Loucy (cell line): ENCODE data around the gene ACTG1.

Source experiments
- H2AFZ ChIP-seq: fragments of 200-600 bp; sonication (generic); 2 replicates; pipeline ENCODE4 v1.6.0; 2016; ENCODE audit warnings: antibody characterized with exemption, mild to moderate bottlenecking, low read length, moderate library complexity
- H3F3A ChIP-seq: fragments of 200-600 bp; 2 replicates; pipeline ENCODE4 v1.6.0; 2016; ENCODE audit warnings: antibody characterized with exemption, low read depth, mild to moderate bottlenecking
- H3K27me3 ChIP-seq: fragments of 200-600 bp; sonication (generic); 2 replicates; pipeline ENCODE4 v1.6.1; 2014; ENCODE audit warnings: low read length, mild to moderate bottlenecking; ENCODE audit not compliant: insufficient read depth, poor library complexity, severe bottlenecking
- H3K36me3 ChIP-seq: fragments of 200-600 bp; sonication (generic); 2 replicates; pipeline ENCODE4 v1.6.1; 2016; ENCODE audit warnings: low read length; ENCODE audit not compliant: insufficient read depth
- H3K4me1 ChIP-seq: fragments of 200-600 bp; sonication (generic); 2 replicates; pipeline ENCODE4 v1.5.1; 2014; ENCODE audit warnings: low read length, mild to moderate bottlenecking; ENCODE audit not compliant: insufficient read depth, poor library complexity, severe bottlenecking
- H3K4me2 ChIP-seq: fragments of 200-600 bp; sonication (generic); 2 replicates; pipeline ENCODE4 v1.6.0; 2014; ENCODE audit warnings: antibody characterized with exemption, low read length, low read depth, mild to moderate bottlenecking; ENCODE audit not compliant: poor library complexity, severe bottlenecking
- H3K4me3 ChIP-seq: fragments of 200-600 bp; sonication (generic); 2 replicates; pipeline ENCODE4 v1.5.1; 2014; ENCODE audit warnings: low read length, mild to moderate bottlenecking, mixed read lengths; ENCODE audit not compliant: poor library complexity, severe bottlenecking
- H3K79me2 ChIP-seq: fragments of 200-600 bp; sonication (generic); 2 replicates; pipeline ENCODE4 v1.6.1; 2014; ENCODE audit warnings: low read length; ENCODE audit not compliant: insufficient read depth
- H3K9ac ChIP-seq: fragments of 200-600 bp; sonication (generic); 2 replicates; pipeline ENCODE4 v1.6.0; 2014; ENCODE audit warnings: mild to moderate bottlenecking, low read depth, low read length, moderate library complexity; ENCODE audit not compliant: poor library complexity, severe bottlenecking
- H3K9me2 ChIP-seq: fragments of 200-600 bp; sonication (generic); replicated peaks from 2 replicates; pipeline ENCODE4 v1.6.1; 2016; ENCODE audit warnings: low read depth, low read length, mixed read lengths
- H3K9me3 ChIP-seq: fragments of 200-600 bp; sonication (generic); 2 replicates; pipeline ENCODE4 v1.6.1; 2014; ENCODE audit warnings: mild to moderate bottlenecking, antibody characterized with exemption, low read length, low read depth; ENCODE audit not compliant: insufficient read depth
- H4K20me1 ChIP-seq: fragments of 200-600 bp; sonication (generic); 2 replicates; pipeline ENCODE4 v1.6.0; 2014; ENCODE audit warnings: antibody characterized with exemption, low read length, mild to moderate bottlenecking; ENCODE audit not compliant: insufficient read depth, poor library complexity, severe bottlenecking
- EZH2phosphoT487 ChIP-seq: fragments of 200-600 bp; IDR thresholded peaks from 2 replicates; pipeline ENCODE4 v1.6.1; 2018; ENCODE audit warnings: antibody characterized with exemption, mild to moderate bottlenecking, moderate library complexity, borderline replicate concordance
- TF ChIP-seq, protein P1 (sequence below): fragments of 200-600 bp; sonication (generic); conservative IDR thresholded peaks from 2 replicates; pipeline ENCODE4 v1.5.1; 2014; ENCODE audit warnings: mild to moderate bottlenecking, antibody characterized with exemption, low read length

Gene ACTG1

DNA sequence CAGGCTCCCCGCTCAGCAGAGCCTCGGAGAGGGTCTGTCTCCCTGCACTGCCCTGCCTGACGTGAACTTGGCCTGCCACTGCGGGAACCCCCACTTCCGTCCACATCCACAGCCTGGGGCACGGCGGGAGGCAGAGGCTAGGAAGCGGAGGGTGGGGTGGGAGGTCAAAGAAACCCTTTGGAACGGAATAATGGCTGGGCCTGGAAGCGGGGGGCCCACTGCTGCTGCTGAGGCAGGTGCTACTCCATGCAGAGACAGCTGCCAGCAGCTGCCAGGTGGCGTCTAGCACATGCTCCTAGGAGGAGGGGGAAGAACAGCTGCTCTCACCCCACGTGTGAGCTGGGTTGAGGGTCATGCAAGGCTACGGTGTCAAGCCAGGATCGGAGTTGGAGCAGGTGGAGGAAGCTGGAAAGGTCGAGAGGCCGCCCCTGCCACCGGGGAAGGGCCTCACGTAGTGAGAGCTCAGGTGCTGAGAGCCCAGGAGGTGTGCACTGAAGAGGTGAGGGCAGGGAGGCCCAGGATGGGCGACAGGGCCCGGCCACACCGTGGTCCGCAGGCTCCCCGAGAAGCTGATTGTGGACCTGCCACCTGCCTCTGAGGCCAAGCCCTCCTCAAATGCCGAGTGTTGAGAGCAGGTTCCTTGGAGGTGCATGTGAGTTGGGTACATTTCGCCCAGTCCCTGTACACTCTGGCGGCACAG, 25.4 kb upstream of the ACTG1 start:
- Histone ChIP-seq H3K9ac (no peak overlapping the region), H3K79me2 (no peaks in the 10 kb centered on the region), H3K4me1 (peaks cover 15% of the 10 kb centered on the region), H2AFZ (no peak overlapping the region), H3F3A (peaks cover 4% of the 10 kb centered on the region; the same call in 1 of the 2 replicates), H3K36me3 (peaks cover 9% of the 10 kb centered on the region; the same call in 1 of the 2 replicates), H3K4me3 (no peak overlapping the region), H3K9me2 (no peaks in the 10 kb centered on the region), H3K4me2 (no peak overlapping the region), H4K20me1 (no peaks in the 10 kb centered on the region), H3K27me3 (no peaks in the 10 kb centered on the region), H3K9me3 (no peaks in the 10 kb centered on the region)
- TF ChIP-seq, protein P1, sequence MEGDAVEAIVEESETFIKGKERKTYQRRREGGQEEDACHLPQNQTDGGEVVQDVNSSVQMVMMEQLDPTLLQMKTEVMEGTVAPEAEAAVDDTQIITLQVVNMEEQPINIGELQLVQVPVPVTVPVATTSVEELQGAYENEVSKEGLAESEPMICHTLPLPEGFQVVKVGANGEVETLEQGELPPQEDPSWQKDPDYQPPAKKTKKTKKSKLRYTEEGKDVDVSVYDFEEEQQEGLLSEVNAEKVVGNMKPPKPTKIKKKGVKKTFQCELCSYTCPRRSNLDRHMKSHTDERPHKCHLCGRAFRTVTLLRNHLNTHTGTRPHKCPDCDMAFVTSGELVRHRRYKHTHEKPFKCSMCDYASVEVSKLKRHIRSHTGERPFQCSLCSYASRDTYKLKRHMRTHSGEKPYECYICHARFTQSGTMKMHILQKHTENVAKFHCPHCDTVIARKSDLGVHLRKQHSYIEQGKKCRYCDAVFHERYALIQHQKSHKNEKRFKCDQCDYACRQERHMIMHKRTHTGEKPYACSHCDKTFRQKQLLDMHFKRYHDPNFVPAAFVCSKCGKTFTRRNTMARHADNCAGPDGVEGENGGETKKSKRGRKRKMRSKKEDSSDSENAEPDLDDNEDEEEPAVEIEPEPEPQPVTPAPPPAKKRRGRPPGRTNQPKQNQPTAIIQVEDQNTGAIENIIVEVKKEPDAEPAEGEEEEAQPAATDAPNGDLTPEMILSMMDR, result no peak; the same call in none of the 2 replicates
- TF ChIP-seq EZH2phosphoT487, result no peak

DNA sequence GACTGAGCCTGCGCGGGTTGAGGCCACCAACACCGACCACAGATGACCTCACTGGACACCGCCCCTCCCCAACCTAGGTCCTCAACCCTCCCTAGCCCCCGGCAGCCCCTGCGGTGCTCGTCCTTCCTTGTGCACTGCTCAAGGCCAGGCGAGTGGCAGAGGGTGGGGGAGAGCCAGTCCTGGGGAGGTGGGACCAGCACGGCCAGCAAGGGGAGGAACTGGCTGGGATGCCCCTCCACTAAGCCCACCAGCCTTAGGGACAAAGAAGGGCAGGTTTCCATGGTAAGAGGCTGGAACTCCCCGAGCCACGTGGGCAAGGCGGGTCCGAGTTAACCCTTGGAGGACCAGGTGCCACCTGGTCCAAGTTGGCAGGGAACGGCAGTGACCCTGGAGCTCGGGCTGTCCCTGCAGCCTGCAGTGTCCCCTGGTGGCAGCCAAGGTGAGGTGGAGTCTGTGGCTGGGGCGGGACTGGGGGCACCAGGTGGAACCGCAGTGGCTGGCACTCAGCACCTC, 24.8 kb upstream of the ACTG1 start:
- H3K4me2 ChIP-seq, result no peak overlapping the region
- peaks cover 15% of the 10 kb centered on the region for H3K4me1 ChIP-seq
- H3K9me3 ChIP-seq, result no peaks in the 10 kb centered on the region
- H3K4me3 ChIP-seq, result no peak overlapping the region
- H3K79me2 ChIP-seq, result no peaks in the 10 kb centered on the region
- no peaks in the 10 kb centered on the region for H4K20me1 ChIP-seq
- H3K9me2 ChIP-seq, result no peaks in the 10 kb centered on the region
- H3K9ac ChIP-seq, result no peak overlapping the region
- H3K27me3 ChIP-seq, result no peaks in the 10 kb centered on the region
- H2AFZ ChIP-seq, result no peak overlapping the region
- TF ChIP-seq, protein P1, result peak; percentile 66
- TF ChIP-seq EZH2phosphoT487, result no peak
- peaks cover 4% of the 10 kb centered on the region; the same call in 1 of the 2 replicates for H3F3A ChIP-seq
- peaks cover 5% of the 10 kb centered on the region; the same call in 1 of the 2 replicates for H3K36me3 ChIP-seq

DNA sequence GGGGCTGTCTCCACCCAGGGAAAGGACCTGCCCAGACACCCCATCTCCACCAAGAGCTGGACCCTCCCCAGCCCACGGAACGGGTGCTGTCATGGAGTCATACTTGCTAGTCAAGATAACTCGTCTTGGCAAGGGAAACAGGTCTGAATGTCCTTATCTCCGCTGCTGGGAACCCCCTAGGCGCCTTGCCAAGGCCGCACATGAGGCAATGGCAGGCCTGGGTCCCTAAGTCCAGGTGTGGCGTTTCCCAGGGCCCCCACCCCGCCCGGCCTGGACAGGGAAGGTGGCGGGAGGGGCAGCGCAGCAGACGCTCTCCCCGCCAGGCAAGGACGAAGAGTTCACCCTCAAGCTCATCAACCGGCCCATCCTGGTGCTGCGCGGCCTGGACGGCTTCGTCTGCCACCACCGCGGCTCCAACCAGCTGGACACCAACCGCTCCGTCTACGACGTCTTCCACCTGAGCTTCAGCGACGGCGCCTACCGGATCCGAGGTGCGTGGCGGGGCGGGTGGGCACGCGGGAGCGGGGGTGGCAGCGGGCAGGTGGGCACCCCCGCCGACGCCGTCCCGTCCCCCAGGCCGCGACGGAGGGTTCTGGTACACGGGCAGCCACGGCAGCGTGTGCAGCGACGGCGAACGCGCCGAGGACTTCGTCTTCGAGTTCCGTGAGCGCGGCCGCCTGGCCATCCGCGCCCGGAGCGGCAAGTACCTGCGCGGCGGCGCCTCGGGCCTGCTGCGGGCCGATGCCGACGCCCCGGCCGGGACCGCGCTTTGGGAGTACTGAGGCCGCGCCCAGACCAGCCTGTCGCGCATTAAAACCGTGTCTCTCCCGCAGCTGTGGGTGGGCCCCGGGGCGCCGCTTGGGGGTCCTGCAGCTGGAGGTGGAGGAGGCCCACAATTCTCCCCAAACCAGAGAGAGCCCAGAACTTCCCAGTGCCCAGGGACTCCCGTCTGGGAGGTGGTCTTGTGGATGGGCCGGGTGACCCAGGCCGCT, 24.0 kb upstream of the ACTG1 start:
- no peaks in the 10 kb centered on the region for H3K9me3 ChIP-seq
- no peak overlapping the region for H3K4me2 ChIP-seq
- H3K36me3 ChIP-seq, result peaks cover 5% of the 10 kb centered on the region; the same call in 1 of the 2 replicates
- no peaks in the 10 kb centered on the region for H3K9me2 ChIP-seq
- H3K4me1 ChIP-seq, result peaks cover 15% of the 10 kb centered on the region
- H3F3A ChIP-seq, result peaks cover 4% of the 10 kb centered on the region; the same call in 1 of the 2 replicates
- H3K27me3 ChIP-seq, result no peaks in the 10 kb centered on the region
- H3K79me2 ChIP-seq, result no peaks in the 10 kb centered on the region
- no peaks in the 10 kb centered on the region for H4K20me1 ChIP-seq
- H2AFZ ChIP-seq, result no peak overlapping the region
- H3K9ac ChIP-seq, result no peak overlapping the region
- TF ChIP-seq, protein P1, result no peak
- TF ChIP-seq EZH2phosphoT487, result no peak
- H3K4me3 ChIP-seq, result no peak overlapping the region
